Liver (tissue), 9 donors: ENCODE data around the gene SIRPA. TPM values are rescaled to one million over a fixed set of nuclear protein-coding genes. Genes with fewer than 3 reads are reported as not detected.
A peak's percentile ranks its signal among the peaks of the same experiment; 100 is the strongest.

Source experiments
- DNase-seq: peaks from one replicate; pipeline ENCODE4 v3.0.0-alpha.2; 2017; ENCODE audit warnings: low spot score
- H3K27ac ChIP-seq, 2 donors: one replicate each; pipeline ENCODE4 v1.7.0; 2013; ENCODE audit warnings: inconsistent platforms in 2 of 2, low read length in 2 of 2, control low read depth in 1 of 2, low read depth in 1 of 2, mild to moderate bottlenecking in 1 of 2
- H3K27me3 ChIP-seq, 4 donors: one replicate each; pipeline versions ENCODE4 v1.6.1 to v1.7.0; 2013; ENCODE audit warnings: low read length in 3 of 4, inconsistent platforms in 1 of 4, mild to moderate bottlenecking in 1 of 4, moderate library complexity in 1 of 4; ENCODE audit not compliant: control insufficient read depth in 4 of 4, insufficient read depth in 4 of 4
- H3K36me3 ChIP-seq, 4 donors: one replicate each; pipeline versions ENCODE4 v1.6.1 to v1.7.0; 2013; ENCODE audit warnings: low read length in 3 of 4, mild to moderate bottlenecking in 3 of 4, low read depth in 1 of 4, moderate library complexity in 1 of 4; ENCODE audit not compliant: control insufficient read depth in 4 of 4, insufficient read depth in 3 of 4
- H3K4me1 ChIP-seq, 4 donors: one replicate each; pipeline versions ENCODE4 v1.6.1 to v1.7.0; 2013; ENCODE audit warnings: low read length in 3 of 4, mild to moderate bottlenecking in 3 of 4, moderate library complexity in 1 of 4; ENCODE audit not compliant: control insufficient read depth in 4 of 4, insufficient read depth in 4 of 4
- H3K4me3 ChIP-seq, 3 donors: one replicate each; pipeline versions ENCODE4 v1.6.1 to v1.7.0; 2013; ENCODE audit warnings: low read length in 3 of 3, control low read depth in 1 of 3, low read depth in 1 of 3, mild to moderate bottlenecking in 1 of 3
- H3K9ac ChIP-seq, 2 donors: one replicate each; pipeline ENCODE4 v1.7.0; 2013; ENCODE audit warnings: low read length in 2 of 2, mild to moderate bottlenecking in 2 of 2, moderate library complexity in 2 of 2, control low read depth in 1 of 2, low read depth in 1 of 2
- H3K9me3 ChIP-seq, 4 donors: one replicate each; pipeline versions ENCODE4 v1.6.1 to v1.7.0; 2013; ENCODE audit warnings: low read length in 3 of 4; ENCODE audit not compliant: control insufficient read depth in 4 of 4
- ATF3 ChIP-seq: IDR thresholded peaks from 2 replicates; pipeline ENCODE4 v1.6.1; 2016; ENCODE audit warnings: antibody characterized with exemption
- CTCF ChIP-seq: fragments of 150-350 bp; IDR thresholded peaks from 2 replicates; pipeline ENCODE4 v1.5.1; 2017; ENCODE audit warnings: improper control_type of control experiment, low read depth, low read length; ENCODE audit not compliant: missing input control
- EGR1 ChIP-seq, 2 donors: IDR thresholded peaks; 2 replicates each; pipeline ENCODE4 v1.6.1; 2016 to 2018; ENCODE audit warnings: antibody characterized with exemption in 2 of 2, low read depth in 2 of 2
- FOXA1 ChIP-seq: IDR thresholded peaks from 2 replicates; pipeline ENCODE4 v1.6.1; 2016; ENCODE audit warnings: antibody characterized with exemption
- FOXA2 ChIP-seq: IDR thresholded peaks from 2 replicates; pipeline ENCODE4 v1.6.1; 2016; ENCODE audit warnings: antibody characterized with exemption
- GABPA ChIP-seq, 2 donors: IDR thresholded peaks in 1 of 2; conservative IDR thresholded peaks in 1 of 2; 2 replicates each; pipeline ENCODE4 v1.6.1; 2016; ENCODE audit warnings: antibody characterized with exemption in 2 of 2, mild to moderate bottlenecking in 1 of 2, moderate library complexity in 1 of 2
- HNF4A ChIP-seq, 2 donors: conservative IDR thresholded peaks; 2 replicates each; pipeline ENCODE4 v1.6.1; 2016; ENCODE audit warnings: antibody characterized with exemption in 2 of 2, mild to moderate bottlenecking in 2 of 2
- HNF4G ChIP-seq: IDR thresholded peaks from 2 replicates; pipeline ENCODE4 v1.6.1; 2016; ENCODE audit warnings: antibody characterized with exemption
- JUND ChIP-seq, 2 donors: IDR thresholded peaks; 2 replicates each; pipeline ENCODE4 v1.6.1; 2016; ENCODE audit warnings: antibody characterized with exemption in 2 of 2
- MAX ChIP-seq: IDR thresholded peaks from 2 replicates; pipeline ENCODE4 v1.6.1; 2016; ENCODE audit warnings: antibody characterized with exemption
- NR2F2 ChIP-seq: IDR thresholded peaks from 2 replicates; pipeline ENCODE4 v1.6.1; 2016; ENCODE audit warnings: antibody characterized with exemption
- RAD21 ChIP-seq, 2 donors: IDR thresholded peaks; 2 replicates each; pipeline ENCODE4 v1.6.1; 2016; ENCODE audit warnings: antibody characterized with exemption in 2 of 2, mild to moderate bottlenecking in 2 of 2
- REST ChIP-seq: IDR thresholded peaks from 2 replicates; pipeline ENCODE4 v1.6.1; 2016; ENCODE audit warnings: antibody characterized with exemption, mild to moderate bottlenecking
- RXRA ChIP-seq, 2 donors: IDR thresholded peaks; 2 replicates each; pipeline ENCODE4 v1.6.1; 2017 to 2018; ENCODE audit warnings: antibody characterized with exemption in 2 of 2, mild to moderate bottlenecking in 1 of 2
- SP1 ChIP-seq: IDR thresholded peaks from 2 replicates; pipeline ENCODE4 v1.6.1; 2018; ENCODE audit warnings: antibody characterized with exemption, mild to moderate bottlenecking
- TAF1 ChIP-seq: conservative IDR thresholded peaks from 2 replicates; pipeline ENCODE4 v1.6.1; 2016; ENCODE audit warnings: antibody characterized with exemption, mild to moderate bottlenecking
- YY1 ChIP-seq: IDR thresholded peaks from 2 replicates; pipeline ENCODE4 v1.6.1; 2016; ENCODE audit warnings: antibody characterized with exemption, mild to moderate bottlenecking
- ZBTB33 ChIP-seq: IDR thresholded peaks from 2 replicates; pipeline ENCODE4 v1.6.1; 2016; ENCODE audit warnings: antibody characterized with exemption
- WGBS: extraction: QIAGEN DNeasy Blood & Tissue Kit; methylation state at CpG from one replicate; pipeline ENCODE4 v1.1.7; 2013; 5-methylcytosine and 5-hydroxymethylcytosine counted together
- polyA plus RNA-seq, 2 donors: library from polyadenylated mRNA; stranded (reverse) in 1 of 2; unstranded in 1 of 2; fragments of 200-250 nt in 1 of 2; fragments of >200 nt in 1 of 2; fragmentation: Nextera tagmentation in 1 of 2; extraction: Ambion mirVana in 1 of 2; gene quantifications; one replicate each; pipeline versions ENCODE4 v1.2.1 to v1.2.3, GENCODE V29; 2013 to 2015
- total RNA-seq, 2 donors: library from RNA; depleted of rRNA; stranded (reverse); fragments of >200 nt; gene quantifications; one replicate each; pipeline ENCODE4 v1.2.3, GENCODE V29; 2014
- donor health status: healthy.
- donor health status: healthy.
- donor health status: healthy.
- donor health status: healthy.
- donor health status: healthy.

SIRPA gene
- total and polyA plus RNA-seq, 4 donors = 5.4 to 47.5 (median 23.2) TPM

GRCh38 chr20:1866834-1867233, 28.4 kb upstream of the SIRPA start:
- Histone ChIP-seq H3K27me3 (no peaks in the 10 kb centered on the region), H3K9ac (no peak overlapping the region), H3K36me3 (no peaks in the 10 kb centered on the region), H3K9me3 (no peaks in the 10 kb centered on the region), H3K4me3 (no peak overlapping the region), H3K4me1 (no peaks in the 10 kb centered on the region), H3K27ac (no peak overlapping the region)
- WGBS = 45% methylated on average over 3 of the region's 3 CpGs
- no peak for TF ChIP-seq TAF1
- TF ChIP-seq ATF3 = peak; percentile 47
- peak in 1 of 2 donors; percentile 37 for TF ChIP-seq RXRA (IDR thresholded peaks at IDR 0.05)
- TF ChIP-seq SP1 = no peak
- TF ChIP-seq JUND (IDR thresholded peaks at IDR 0.05) = peak; percentile 77 to 82
- TF ChIP-seq MAX = no peak
- TF ChIP-seq ZBTB33 = no peak
- no peak for TF ChIP-seq REST
- TF ChIP-seq EGR1 (IDR thresholded peaks at IDR 0.05; ENCODE audit: low read depth in 2 of 2) = no peak
- no peak for TF ChIP-seq FOXA1
- TF ChIP-seq RAD21 (IDR thresholded peaks at IDR 0.05) = no peak
- TF ChIP-seq YY1 = no peak
- TF ChIP-seq HNF4G = no peak
- no peak for TF ChIP-seq FOXA2
- TF ChIP-seq HNF4A (conservative IDR thresholded peaks at IDR 0.05) = peak; percentile 74 to 80
- no peak for TF ChIP-seq CTCF
- no peak for TF ChIP-seq GABPA (IDR thresholded peaks at IDR 0.05 in 1 of 2, conservative IDR thresholded peaks at IDR 0.05 in 1 of 2)
- no peak for TF ChIP-seq NR2F2
- DNase-seq = no peak
